ENCODE data around the gene NXPE3. TPM values are rescaled to one million over a fixed set of nuclear protein-coding genes. Genes with fewer than 3 reads are reported as not detected.
"Not testable (repeated sequence)": the region's sequence is repeated elsewhere in the genome, so short reads cannot be mapped to it uniquely, and the experiment has no call there.

NXPE3 gene
- total RNA-seq, 3 donors from 2014 or later = 13.8 to 14.1 (median 13.8) TPM

- no peaks in the 10 kb centered on the region for H3K9me3 Mint-ChIP-seq
- ATAC-seq (peak; percentile 57 to 64), DNase-seq (no peak)
- peaks cover 49% of the 10 kb centered on the region for H3K4me1 Mint-ChIP-seq (ENCODE audit: low read depth)
- H3K27me3 Mint-ChIP-seq (ENCODE audit: low read depth) = no peaks in the 10 kb centered on the region
- H3K36me3 Mint-ChIP-seq (ENCODE audit: insufficient read depth) = peaks cover 53% of the 10 kb centered on the region
- no peak overlapping the region for H3K4me3 Mint-ChIP-seq
Measured at GRCh38 chr3:101861212-101861788, 82.3 kb downstream of the NXPE3 start.

- Mint-ChIP-seq H3K36me3 (ENCODE audit: insufficient read depth) (peaks cover 49% of the 10 kb centered on the region), H3K27me3 (ENCODE audit: low read depth) (no peaks in the 10 kb centered on the region), H3K4me3 (no peak overlapping the region), H3K4me1 (ENCODE audit: low read depth) (peaks cover 44% of the 10 kb centered on the region), H3K9me3 (no peaks in the 10 kb centered on the region)
- DNase-seq = no peak
- ATAC-seq = peak in 1 of 2 donors; percentile 2
Measured at GRCh38 chr3:101861789-101862415, 82.9 kb downstream of the NXPE3 start.

DNA sequence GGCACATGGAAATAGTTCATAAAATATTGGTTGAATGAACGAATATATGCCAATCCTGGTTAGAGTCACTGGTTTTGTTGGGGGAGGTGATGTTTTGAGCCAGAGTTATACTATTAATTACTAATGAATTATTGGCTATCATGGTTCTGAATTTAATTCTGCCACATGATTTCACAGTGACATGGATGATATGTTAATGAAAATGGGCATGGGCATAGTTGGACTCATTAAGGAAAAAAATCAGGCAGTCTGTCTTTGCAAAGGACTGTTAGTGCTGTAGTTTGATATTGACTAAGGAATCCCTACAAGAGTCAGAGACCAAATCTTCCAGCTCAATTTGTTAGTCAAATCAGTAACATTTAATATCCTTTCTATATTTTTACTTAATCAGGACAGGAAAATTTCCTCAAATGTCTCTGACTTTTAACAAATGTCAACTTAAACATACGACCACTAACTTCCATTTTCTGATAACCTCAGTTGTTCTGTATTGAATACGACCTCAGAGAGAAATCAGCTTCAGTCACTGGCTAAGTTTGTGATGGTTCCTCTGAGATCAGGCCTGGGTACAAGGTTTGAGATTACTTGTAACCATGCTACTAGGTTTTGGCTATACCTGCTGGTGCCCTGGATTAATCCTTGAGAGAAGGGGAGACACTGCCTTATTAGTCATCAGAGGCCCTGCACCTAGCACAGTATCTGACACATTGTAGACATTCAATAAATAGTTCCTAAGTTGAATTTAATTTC, 83.6 kb downstream of the NXPE3 start:
- Mint-ChIP-seq H3K9me3 (no peaks in the 10 kb centered on the region), H3K27me3 (ENCODE audit: low read depth) (no peaks in the 10 kb centered on the region), H3K4me1 (ENCODE audit: low read depth) (peaks cover 40% of the 10 kb centered on the region), H3K4me3 (no peak overlapping the region), H3K36me3 (ENCODE audit: insufficient read depth) (peaks cover 42% of the 10 kb centered on the region)
- no peak for ATAC-seq
- no peak for DNase-seq

DNA sequence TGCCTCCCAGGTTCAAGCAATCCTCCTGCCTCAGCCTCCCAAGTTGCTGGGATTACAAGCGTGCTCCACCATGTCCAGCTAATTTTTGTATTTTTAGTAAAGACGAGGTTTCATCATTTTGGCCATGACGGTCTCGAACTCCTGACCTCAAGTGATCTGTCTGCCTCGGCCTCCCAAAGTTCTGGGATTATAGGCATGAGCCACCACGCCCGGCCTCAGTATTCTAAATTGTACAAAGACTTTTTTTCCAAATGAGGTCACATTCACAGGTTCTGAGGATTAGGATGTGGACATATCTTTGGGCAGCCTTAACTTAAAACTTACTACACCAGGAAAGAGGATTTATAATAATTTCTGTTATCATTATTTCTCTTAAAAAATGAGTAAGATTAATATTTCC, 85.9 kb downstream of the NXPE3 start:
- not testable (repeated sequence) for H3K27me3 Mint-ChIP-seq (ENCODE audit: low read depth); ATAC-seq; H3K4me3 Mint-ChIP-seq; H3K9me3 Mint-ChIP-seq; DNase-seq
- Mint-ChIP-seq H3K36me3 (ENCODE audit: insufficient read depth) (peaks cover 20% of the 10 kb centered on the region), H3K4me1 (ENCODE audit: low read depth) (peaks cover 28% of the 10 kb centered on the region)

GRCh38 chr3:101865751-101866509, 86.9 kb downstream of the NXPE3 start:
- H3K36me3 Mint-ChIP-seq (ENCODE audit: insufficient read depth) = peaks cover 15% of the 10 kb centered on the region
- H3K27me3 Mint-ChIP-seq (ENCODE audit: low read depth) = no peaks in the 10 kb centered on the region
- ATAC-seq = no peak
- peaks cover 26% of the 10 kb centered on the region for H3K4me1 Mint-ChIP-seq (ENCODE audit: low read depth)
- no peak for DNase-seq
- H3K4me3 Mint-ChIP-seq = no peak overlapping the region
- H3K9me3 Mint-ChIP-seq = no peaks in the 10 kb centered on the region

GRCh38 chr3:101867511-101867910, 88.5 kb downstream of the NXPE3 start:
- Mint-ChIP-seq H3K4me3 (no peak overlapping the region), H3K36me3 (ENCODE audit: insufficient read depth) (peaks cover 2% of the 10 kb centered on the region), H3K9me3 (no peaks in the 10 kb centered on the region), H3K27me3 (ENCODE audit: low read depth) (no peaks in the 10 kb centered on the region), H3K4me1 (ENCODE audit: low read depth) (peaks cover 11% of the 10 kb centered on the region)
- DNase-seq (no peak), ATAC-seq (no peak)

GRCh38 chr3:101867996-101868395, 89.0 kb downstream of the NXPE3 start:
- no peak overlapping the region for H3K4me3 Mint-ChIP-seq
- H3K4me1 Mint-ChIP-seq (ENCODE audit: low read depth) = peaks cover 9% of the 10 kb centered on the region
- DNase-seq (no peak), ATAC-seq (no peak)
- H3K27me3 Mint-ChIP-seq (ENCODE audit: low read depth) = no peaks in the 10 kb centered on the region
- H3K9me3 Mint-ChIP-seq = no peaks in the 10 kb centered on the region
- H3K36me3 Mint-ChIP-seq (ENCODE audit: insufficient read depth) = peaks cover 2% of the 10 kb centered on the region

- Mint-ChIP-seq H3K36me3 (ENCODE audit: insufficient read depth) (no peaks in the 10 kb centered on the region), H3K27me3 (ENCODE audit: low read depth) (no peaks in the 10 kb centered on the region)
- ATAC-seq = no peak
Measured at GRCh38 chr3:101868534-101869464, 89.8 kb downstream of the NXPE3 start.

DNA sequence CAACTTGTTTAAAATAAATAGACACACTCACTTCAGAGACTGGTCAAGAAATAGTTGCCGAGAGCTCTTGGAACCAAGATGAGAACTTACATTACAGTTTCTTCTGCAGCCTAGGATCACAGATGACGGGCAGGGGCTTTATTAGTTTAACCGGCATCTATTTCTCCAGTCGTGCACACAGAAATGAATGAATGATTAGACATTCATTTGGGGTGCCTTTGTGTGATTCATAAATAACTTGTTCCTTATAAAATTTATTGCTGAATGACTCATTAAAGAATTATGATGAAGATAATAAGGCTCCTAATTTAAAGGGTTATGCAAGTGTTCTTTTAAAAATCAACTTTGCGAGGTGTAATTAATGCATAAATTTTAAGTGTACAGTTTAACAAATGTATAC, 91.1 kb downstream of the NXPE3 start:
- peaks cover 3% of the 10 kb centered on the region for H3K4me1 Mint-ChIP-seq (ENCODE audit: low read depth)
- H3K4me3 Mint-ChIP-seq = no peak overlapping the region
- ATAC-seq (no peak), DNase-seq (no peak)
- no peaks in the 10 kb centered on the region for H3K27me3 Mint-ChIP-seq (ENCODE audit: low read depth)
- H3K36me3 Mint-ChIP-seq (ENCODE audit: insufficient read depth) = no peaks in the 10 kb centered on the region
- no peaks in the 10 kb centered on the region for H3K9me3 Mint-ChIP-seq

More at GRCh38 chr3:101868534-101869464, 89.8 kb downstream of the NXPE3 start:
- peaks cover 6% of the 10 kb centered on the region for H3K4me1 Mint-ChIP-seq (ENCODE audit: low read depth)
- DNase-seq = no peak
- H3K9me3 Mint-ChIP-seq = no peaks in the 10 kb centered on the region
- H3K4me3 Mint-ChIP-seq = no peak overlapping the region

- H3K27me3 Mint-ChIP-seq (ENCODE audit: low read depth) = no peaks in the 10 kb centered on the region
- no peaks in the 10 kb centered on the region for H3K36me3 Mint-ChIP-seq (ENCODE audit: insufficient read depth)
- no peak for ATAC-seq
- no peak for DNase-seq
- H3K9me3 Mint-ChIP-seq = no peaks in the 10 kb centered on the region
- no peak overlapping the region for H3K4me3 Mint-ChIP-seq
- H3K4me1 Mint-ChIP-seq (ENCODE audit: low read depth) = no peaks in the 10 kb centered on the region
Measured at GRCh38 chr3:101873619-101874018, 94.6 kb downstream of the NXPE3 start.

DNA sequence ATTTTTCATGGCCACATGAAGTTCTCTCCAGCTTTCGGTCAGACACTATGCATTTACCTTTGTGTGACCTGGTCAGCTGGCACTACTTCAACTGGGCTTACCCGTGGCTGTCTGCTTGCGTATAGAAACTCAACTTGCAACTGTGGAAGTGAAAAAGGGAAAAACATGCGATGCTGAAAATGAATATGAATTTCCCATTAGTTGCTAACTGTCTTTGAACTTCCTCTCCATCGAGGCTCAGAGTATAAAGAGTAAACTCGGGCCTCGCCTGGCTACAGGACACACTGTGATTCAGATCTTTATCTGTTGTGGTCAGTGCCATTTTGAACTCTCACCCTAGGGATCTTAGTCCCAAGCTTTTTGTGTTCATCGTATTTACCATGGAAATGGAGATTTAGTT, 97.1 kb downstream of the NXPE3 start:
- no peak for DNase-seq
- no peaks in the 10 kb centered on the region for H3K27me3 Mint-ChIP-seq (ENCODE audit: low read depth)
- H3K4me3 Mint-ChIP-seq = no peak overlapping the region
- no peaks in the 10 kb centered on the region for H3K4me1 Mint-ChIP-seq (ENCODE audit: low read depth)
- no peaks in the 10 kb centered on the region for H3K9me3 Mint-ChIP-seq
- ATAC-seq = no peak
- H3K36me3 Mint-ChIP-seq (ENCODE audit: insufficient read depth) = no peaks in the 10 kb centered on the region

All from activated T-cell treated with anti-CD3 and anti-CD28 coated beads, Interleukin-2, amount 50 U/mL, for 4 hours (primary cell).